Natural killer cell treated with Interleukin-12 subunit alpha and Interleukin-12 subunit beta and Interleukin-15 and Interleukin-18, amount 100 ng/mL, for 72 hours (primary cell): ENCODE results near the gene DEPDC4. TPM values are rescaled to one million over a fixed set of nuclear protein-coding genes. Genes with fewer than 3 reads are reported as not detected.

Experiments
- ATAC-seq, 2 donors: fragments of 150-1000 bp; cut with Tn5 transposase in 1 of 2; sonication (Bioruptor Pico), chemical (Tn5 transposase) in 1 of 2; 2 replicates each; pipeline ENCODE4 v1.10.0; 2021
- DNase-seq: peaks from one replicate; pipeline ENCODE4 v3.0.0; 2022; ENCODE audit warnings: low spot score
- H3K27ac Mint-ChIP-seq, 2 donors: 1 replicate in 1 of 2; 2 replicates in 1 of 2; pipeline ENCODE4 v1.8.0; 2022; ENCODE audit warnings: mixed read lengths in 2 of 2, mild to moderate bottlenecking in 1 of 2, moderate library complexity in 1 of 2
- H3K27me3 Mint-ChIP-seq, 2 donors: 1 replicate in 1 of 2; 2 replicates in 1 of 2; pipeline ENCODE4 v1.8.0; 2022; ENCODE audit warnings: mixed read lengths in 2 of 2
- H3K36me3 Mint-ChIP-seq: one replicate; pipeline ENCODE4 v1.8.0; 2022; ENCODE audit warnings: mixed read lengths
- H3K4me1 Mint-ChIP-seq, 2 donors: 1 replicate in 1 of 2; 2 replicates in 1 of 2; pipeline ENCODE4 v1.8.0; 2022; ENCODE audit warnings: low read depth in 2 of 2, mixed read lengths in 2 of 2, mild to moderate bottlenecking in 1 of 2
- H3K4me3 Mint-ChIP-seq: one replicate; pipeline ENCODE4 v1.8.0; 2022; ENCODE audit warnings: mixed read lengths
- H3K9me3 Mint-ChIP-seq: 2 replicates; pipeline ENCODE4 v1.8.0; 2022; ENCODE audit warnings: mixed read lengths
- total RNA-seq, 2 donors: library from RNA; stranded (reverse); gene quantifications; one replicate each; pipeline ENCODE4 v1.2.3, GENCODE V29; 2022

The DEPDC4 gene
- total RNA-seq, 2 donors from 2014 or later = 0.88 to 1.2 TPM

GRCh38 chr12:100216337-100216736, 50.5 kb downstream of the DEPDC4 start:
- H3K27ac Mint-ChIP-seq = no peak overlapping the region
- H3K9me3 Mint-ChIP-seq = no peaks in the 10 kb centered on the region
- H3K4me1 Mint-ChIP-seq = peaks cover 0 to 2% of the 10 kb centered on the region in 2 donors
- no peak overlapping the region for H3K4me3 Mint-ChIP-seq
- DNase-seq (no peak), ATAC-seq (no peak)
- H3K36me3 Mint-ChIP-seq = peaks cover 5% of the 10 kb centered on the region
- H3K27me3 Mint-ChIP-seq = no peaks in the 10 kb centered on the region

GRCh38 chr12:100215209-100215608, 51.7 kb downstream of the DEPDC4 start:
- peaks cover 0 to 2% of the 10 kb centered on the region in 2 donors for H3K4me1 Mint-ChIP-seq
- H3K27me3 Mint-ChIP-seq = no peaks in the 10 kb centered on the region
- H3K9me3 Mint-ChIP-seq = no peaks in the 10 kb centered on the region
- no peak for ATAC-seq
- no peak overlapping the region for H3K27ac Mint-ChIP-seq
- H3K4me3 Mint-ChIP-seq = no peak overlapping the region
- peaks cover 5% of the 10 kb centered on the region for H3K36me3 Mint-ChIP-seq
- no peak for DNase-seq

- Mint-ChIP-seq H3K4me3 (no peak overlapping the region), H3K4me1 (peaks cover 0 to 2% of the 10 kb centered on the region in 2 donors), H3K27me3 (no peaks in the 10 kb centered on the region), H3K36me3 (no peaks in the 10 kb centered on the region), H3K9me3 (no peaks in the 10 kb centered on the region), H3K27ac (no peak overlapping the region)
- DNase-seq = no peak
- no peak for ATAC-seq
These were observed 52.4 kb downstream of the DEPDC4 start for GRCh38 chr12:100214518-100214917.

GRCh38 chr12:100213016-100213891, 53.6 kb downstream of the DEPDC4 start:
- no peak overlapping the region for H3K27ac Mint-ChIP-seq
- no peaks in the 10 kb centered on the region for H3K9me3 Mint-ChIP-seq
- peaks cover 0 to 2% of the 10 kb centered on the region in 2 donors for H3K4me1 Mint-ChIP-seq
- no peak for ATAC-seq
- no peaks in the 10 kb centered on the region for H3K36me3 Mint-ChIP-seq
- DNase-seq = no peak
- H3K4me3 Mint-ChIP-seq = no peak overlapping the region
- no peaks in the 10 kb centered on the region for H3K27me3 Mint-ChIP-seq

GRCh38 chr12:100211698-100212097, 55.2 kb downstream of the DEPDC4 start:
- H3K4me3 Mint-ChIP-seq = no peak overlapping the region
- no peak overlapping the region for H3K27ac Mint-ChIP-seq
- ATAC-seq (no peak), DNase-seq (no peak)
- no peaks in the 10 kb centered on the region for H3K27me3 Mint-ChIP-seq
- no peaks in the 10 kb centered on the region for H3K9me3 Mint-ChIP-seq
- no peaks in the 10 kb centered on the region for H3K36me3 Mint-ChIP-seq
- peaks cover 0 to 2% of the 10 kb centered on the region in 2 donors for H3K4me1 Mint-ChIP-seq

GRCh38 chr12:100208834-100209233, 58.0 kb downstream of the DEPDC4 start:
- Mint-ChIP-seq H3K9me3 (no peaks in the 10 kb centered on the region), H3K36me3 (no peaks in the 10 kb centered on the region), H3K4me1 (no peaks in the 10 kb centered on the region), H3K27ac (no peak overlapping the region), H3K4me3 (no peak overlapping the region), H3K27me3 (no peaks in the 10 kb centered on the region)
- no peak for ATAC-seq
- no peak for DNase-seq

GRCh38 chr12:100207311-100207710, 59.6 kb downstream of the DEPDC4 start:
- DNase-seq = no peak
- Mint-ChIP-seq H3K9me3 (no peaks in the 10 kb centered on the region), H3K36me3 (no peaks in the 10 kb centered on the region), H3K4me3 (no peak overlapping the region), H3K4me1 (no peaks in the 10 kb centered on the region), H3K27ac (no peak overlapping the region), H3K27me3 (no peaks in the 10 kb centered on the region)
- ATAC-seq = no peak

GRCh38 chr12:100201604-100202423, 65.1 kb downstream of the DEPDC4 start:
- peak overlapping the region; percentile 95 to 96 for H3K27ac Mint-ChIP-seq
- no peak for DNase-seq
- peak overlapping the region; percentile 98 for H3K4me3 Mint-ChIP-seq
- ATAC-seq = no peak
- H3K9me3 Mint-ChIP-seq = no peaks in the 10 kb centered on the region
- no peaks in the 10 kb centered on the region for H3K36me3 Mint-ChIP-seq
- H3K4me1 Mint-ChIP-seq = peaks cover 20 to 23% of the 10 kb centered on the region in 2 donors
- H3K27me3 Mint-ChIP-seq = no peaks in the 10 kb centered on the region

GRCh38 chr12:100200463-100201181, 66.3 kb downstream of the DEPDC4 start, which contains the start of gene ACTR6:
Gene ACTR6, plus strand, starts transcription at chr12:100200815. Its CDS starts 37 bp downstream, at chr12:100200852.
- peaks cover 20 to 23% of the 10 kb centered on the region in 2 donors for H3K4me1 Mint-ChIP-seq
- ATAC-seq = peak; percentile 93 to 95
- peak; percentile 95 for DNase-seq
- H3K27me3 Mint-ChIP-seq = no peaks in the 10 kb centered on the region
- peak within 1 kb of the TSS; percentile 95 to 96 for H3K27ac Mint-ChIP-seq
- H3K36me3 Mint-ChIP-seq = no peaks in the 10 kb centered on the region
- no peaks in the 10 kb centered on the region for H3K9me3 Mint-ChIP-seq
- H3K4me3 Mint-ChIP-seq = peak within 1 kb of the TSS; percentile 98

GRCh38 chr12:100199347-100200149, 67.3 kb downstream of the DEPDC4 start:
- ATAC-seq = peak; percentile 80 to 86
- Mint-ChIP-seq H3K27ac (peak overlapping the region; percentile 95 to 96), H3K4me3 (peak overlapping the region; percentile 98), H3K36me3 (no peaks in the 10 kb centered on the region), H3K9me3 (no peaks in the 10 kb centered on the region), H3K27me3 (no peaks in the 10 kb centered on the region), H3K4me1 (peaks cover 20 to 23% of the 10 kb centered on the region in 2 donors)
- peak; percentile 85 for DNase-seq

GRCh38 chr12:100199023-100199346, 67.9 kb downstream of the DEPDC4 start:
- H3K36me3 Mint-ChIP-seq = no peaks in the 10 kb centered on the region

GRCh38 chr12:100197486-100197885, 69.4 kb downstream of the DEPDC4 start:
- Mint-ChIP-seq H3K27ac (peak overlapping the region in 1 of 2 donors; percentile 13), H3K4me1 (peaks cover 20 to 23% of the 10 kb centered on the region in 2 donors), H3K27me3 (no peaks in the 10 kb centered on the region), H3K36me3 (no peaks in the 10 kb centered on the region), H3K4me3 (peak overlapping the region; percentile 98), H3K9me3 (no peaks in the 10 kb centered on the region)
- DNase-seq = no peak
- ATAC-seq = no peak

More at GRCh38 chr12:100199023-100199346, 67.9 kb downstream of the DEPDC4 start:
- no peak for ATAC-seq
- peaks cover 20 to 23% of the 10 kb centered on the region in 2 donors for H3K4me1 Mint-ChIP-seq
- H3K9me3 Mint-ChIP-seq = no peaks in the 10 kb centered on the region
- peak overlapping the region; percentile 82 to 95 for H3K27ac Mint-ChIP-seq
- H3K4me3 Mint-ChIP-seq = peak overlapping the region; percentile 98
- no peaks in the 10 kb centered on the region for H3K27me3 Mint-ChIP-seq
- no peak for DNase-seq

GRCh38 chr12:100193085-100193484, 73.8 kb downstream of the DEPDC4 start:
- no peaks in the 10 kb centered on the region for H3K27me3 Mint-ChIP-seq

More at GRCh38 chr12:100193085-100193484, 73.8 kb downstream of the DEPDC4 start:
- DNase-seq (no peak), ATAC-seq (no peak)
- H3K9me3 Mint-ChIP-seq = no peaks in the 10 kb centered on the region
- H3K27ac Mint-ChIP-seq = no peak overlapping the region
- peaks cover 0 to 6% of the 10 kb centered on the region in 2 donors for H3K4me1 Mint-ChIP-seq
- no peaks in the 10 kb centered on the region for H3K36me3 Mint-ChIP-seq
- no peak overlapping the region for H3K4me3 Mint-ChIP-seq
